Measurements from ENCODE around the gene KRTAP10-6.
"Not testable (repeated sequence)": the region's sequence is repeated elsewhere in the genome, so short reads cannot be mapped to it uniquely, and the experiment has no call there.

The KRTAP10-6 gene, protein sequence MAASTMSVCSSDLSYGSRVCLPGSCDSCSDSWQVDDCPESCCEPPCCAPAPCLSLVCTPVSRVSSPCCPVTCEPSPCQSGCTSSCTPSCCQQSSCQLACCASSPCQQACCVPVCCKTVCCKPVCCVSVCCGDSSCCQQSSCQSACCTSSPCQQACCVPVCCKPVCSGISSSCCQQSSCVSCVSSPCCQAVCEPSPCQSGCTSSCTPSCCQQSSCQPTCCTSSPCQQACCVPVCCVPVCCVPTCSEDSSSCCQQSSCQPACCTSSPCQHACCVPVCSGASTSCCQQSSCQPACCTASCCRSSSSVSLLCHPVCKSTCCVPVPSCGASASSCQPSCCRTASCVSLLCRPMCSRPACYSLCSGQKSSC

DNA sequence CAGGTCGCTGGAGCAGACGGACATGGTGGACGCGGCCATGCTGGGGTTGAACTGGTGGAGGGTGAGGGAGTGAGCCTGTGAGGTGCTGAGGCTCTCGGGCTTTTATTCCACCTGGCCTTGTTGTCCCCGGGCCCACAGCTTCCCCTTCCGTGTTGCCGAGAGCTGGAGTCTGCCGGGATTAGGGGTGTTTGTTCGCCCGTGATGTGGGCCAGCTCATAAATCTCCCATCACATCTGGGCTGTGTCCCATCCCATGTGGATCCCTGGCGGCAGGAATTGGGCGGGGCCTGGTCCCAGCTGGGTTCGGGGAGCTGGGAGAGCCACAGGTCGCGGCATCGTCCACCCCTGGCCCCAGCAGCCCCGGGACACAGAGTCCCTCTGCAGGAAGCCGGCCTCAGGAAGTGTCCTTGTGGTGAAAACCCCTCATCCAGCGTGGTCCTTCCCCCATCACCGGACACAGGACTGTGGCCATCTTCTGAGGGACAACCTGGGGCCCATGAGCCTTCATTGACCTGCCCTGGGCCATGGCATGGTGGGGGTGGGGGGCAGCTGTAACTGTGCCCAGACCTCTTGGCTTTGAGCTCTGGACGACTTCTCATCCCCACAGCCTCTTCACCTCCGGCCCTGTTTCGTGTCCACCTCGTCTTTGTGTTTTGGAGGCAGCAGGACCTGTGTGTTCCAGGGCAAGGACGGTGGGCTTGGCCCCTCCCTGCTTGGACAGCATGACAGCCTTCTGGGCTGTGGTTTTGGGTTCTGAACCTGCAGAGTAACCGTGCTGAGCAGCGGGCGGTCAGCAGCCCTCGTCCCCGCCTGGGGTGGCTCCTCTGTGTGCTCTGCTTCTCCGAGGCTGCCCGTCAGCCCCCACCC, at the start of gene KRTAP10-6:
KRTAP10-6 (minus strand) TSS at position 60 of the 866 bp plus-strand sequence; CDS start at position 39, 21 bp downstream.
- DNase-seq (ENCODE audit: low read depth), result no peak

DNA sequence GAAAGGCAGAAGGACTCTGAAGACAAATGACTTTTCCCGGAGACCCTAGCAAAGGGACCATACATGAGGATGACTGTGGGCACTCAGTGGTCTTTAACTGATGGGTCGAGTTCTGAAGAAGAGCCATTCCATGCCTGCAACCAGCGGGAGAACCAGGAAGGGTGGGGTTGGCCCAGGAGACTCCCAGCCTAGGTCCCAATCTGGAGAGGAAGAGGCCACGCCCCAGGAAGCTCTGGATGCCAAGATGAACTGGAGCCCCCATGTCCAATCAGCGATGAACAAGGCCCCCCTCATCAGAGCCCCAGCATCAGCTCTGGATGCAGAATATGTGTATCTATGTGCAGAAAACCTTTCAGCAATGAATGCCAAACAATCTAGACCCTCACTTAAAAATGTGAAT, 48.5 kb upstream of the KRTAP10-6 start:
- DNase-seq (ENCODE audit: low read depth), result no peak

DNA sequence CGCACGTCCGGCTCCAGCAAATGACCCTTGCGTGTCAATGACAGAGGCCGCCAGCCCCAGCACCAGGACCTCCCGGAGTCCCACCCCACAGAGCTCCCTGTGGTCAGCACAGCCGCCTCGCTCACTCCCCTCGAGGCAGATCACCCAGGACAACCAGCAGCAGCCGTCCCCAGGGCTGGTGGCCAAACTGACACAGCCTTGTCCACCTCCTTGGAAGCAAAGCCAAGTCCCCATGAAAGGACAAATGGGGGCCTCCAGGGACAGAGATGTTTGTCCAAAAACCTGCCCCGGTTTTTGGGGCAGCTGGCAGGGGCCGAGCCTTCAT, 47.0 kb upstream of the KRTAP10-6 start:
- DNase-seq (ENCODE audit: low read depth), result no peak

DNA sequence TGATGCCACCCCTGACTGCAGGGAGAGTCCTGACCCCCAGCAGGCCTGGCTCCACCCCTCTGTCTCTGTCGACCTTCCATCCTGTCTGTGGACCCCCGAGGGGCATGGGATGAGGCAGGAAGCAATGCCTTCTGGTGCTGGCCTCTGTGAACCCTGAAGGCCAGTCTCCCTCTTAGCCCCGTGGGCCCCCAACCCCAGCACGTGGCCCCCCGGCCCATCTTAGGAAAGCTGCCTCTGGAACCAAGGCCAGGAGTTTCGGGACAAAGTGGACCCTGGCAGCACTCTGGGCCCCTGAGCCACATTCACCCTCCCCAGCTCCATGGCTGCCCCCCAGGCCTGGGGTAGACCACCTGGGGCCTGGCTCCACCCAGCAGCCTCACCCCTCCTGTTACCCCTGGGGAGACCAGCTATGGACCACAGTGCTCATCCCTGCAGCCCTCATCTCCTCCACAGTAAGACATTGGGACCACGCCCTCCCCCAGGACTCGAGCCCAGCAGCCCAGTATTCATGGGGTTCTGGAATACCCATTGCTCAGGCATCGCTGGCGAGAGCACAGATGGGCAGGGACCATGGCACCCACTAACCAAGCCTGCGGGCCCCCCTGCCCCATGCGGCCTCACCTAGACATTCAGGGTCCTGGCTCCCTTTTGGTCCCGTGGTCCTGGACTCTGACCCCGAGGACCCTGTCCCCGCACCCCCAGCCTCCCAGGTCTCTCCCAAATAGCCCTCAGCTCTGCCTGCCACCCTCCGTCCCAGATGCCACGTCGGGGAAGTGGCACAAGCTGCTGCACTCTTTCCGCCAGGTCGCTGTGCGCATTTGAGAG, 46.4 kb upstream of the KRTAP10-6 start:
- not testable (repeated sequence) for DNase-seq (ENCODE audit: low read depth)

DNA sequence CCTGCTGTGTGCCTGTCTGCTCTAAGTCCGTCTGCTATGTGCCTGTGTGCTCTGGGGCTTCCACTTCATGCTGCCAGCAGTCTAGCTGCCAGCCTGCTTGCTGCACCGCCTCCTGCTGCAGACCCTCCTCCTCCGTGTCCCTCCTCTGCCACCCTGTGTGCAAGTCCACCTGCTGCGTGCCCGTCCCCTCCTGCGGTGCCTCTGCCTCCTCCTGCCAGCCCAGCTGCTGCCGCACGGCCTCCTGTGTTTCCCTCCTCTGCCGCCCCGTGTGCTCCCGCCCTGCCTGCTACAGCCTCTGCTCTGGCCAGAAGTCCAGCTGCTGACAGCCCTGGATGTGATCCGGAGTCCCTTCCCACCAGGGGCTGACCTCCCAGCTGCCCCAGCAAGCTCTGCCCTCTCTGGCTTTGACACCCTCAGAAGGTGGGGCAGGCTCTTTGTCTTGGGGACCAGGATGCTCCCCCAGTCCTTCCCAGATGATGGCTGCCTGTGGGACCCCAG, 45.6 kb upstream of the KRTAP10-6 start:
- not testable (repeated sequence) for DNase-seq (ENCODE audit: low read depth)

DNA sequence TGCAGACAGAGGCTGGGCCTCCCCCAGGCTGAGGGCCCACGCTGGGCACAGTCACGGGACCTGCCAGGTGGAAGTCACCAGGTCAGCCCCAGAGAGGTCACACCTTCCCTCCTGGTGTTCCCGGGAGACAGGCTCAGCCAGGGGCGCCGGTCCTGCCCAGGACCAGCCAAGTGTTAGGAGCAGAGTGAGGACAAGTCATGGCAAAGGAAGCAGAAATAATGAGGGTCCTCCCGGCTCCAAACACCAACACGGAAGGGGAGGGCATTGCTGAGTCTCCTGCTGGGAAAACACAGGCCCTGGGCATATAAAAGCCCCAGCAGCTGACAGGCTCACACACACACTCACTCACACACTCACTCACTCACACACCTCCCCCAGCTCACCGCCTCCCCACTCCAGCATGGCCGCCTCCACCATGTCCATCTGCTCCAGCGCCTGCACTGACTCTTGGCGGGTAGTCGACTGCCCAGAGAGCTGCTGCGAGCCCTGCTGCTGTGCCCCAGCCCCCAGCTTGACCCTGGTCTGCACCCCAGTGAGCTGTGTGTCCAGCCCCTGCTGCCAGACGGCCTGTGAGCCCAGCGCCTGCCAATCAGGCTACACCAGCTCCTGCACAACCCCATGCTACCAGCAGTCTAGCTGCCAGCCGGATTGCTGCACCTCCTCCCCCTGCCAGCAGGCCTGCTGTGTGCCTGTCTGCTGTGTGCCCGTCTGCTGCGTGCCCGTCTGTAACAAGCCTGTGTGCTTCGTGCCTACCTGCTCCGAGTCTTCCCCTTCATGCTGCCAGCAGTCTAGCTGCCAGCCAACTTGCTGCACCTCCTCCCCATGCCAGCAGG, 44.9 kb upstream of the KRTAP10-6 start, which contains the start of gene KRTAP10-10:
KRTAP10-10 (plus strand) TSS at position 339 of the 833 bp plus-strand sequence; CDS start at position 401, 62 bp downstream.
- no peak for DNase-seq (ENCODE audit: low read depth)

DNA sequence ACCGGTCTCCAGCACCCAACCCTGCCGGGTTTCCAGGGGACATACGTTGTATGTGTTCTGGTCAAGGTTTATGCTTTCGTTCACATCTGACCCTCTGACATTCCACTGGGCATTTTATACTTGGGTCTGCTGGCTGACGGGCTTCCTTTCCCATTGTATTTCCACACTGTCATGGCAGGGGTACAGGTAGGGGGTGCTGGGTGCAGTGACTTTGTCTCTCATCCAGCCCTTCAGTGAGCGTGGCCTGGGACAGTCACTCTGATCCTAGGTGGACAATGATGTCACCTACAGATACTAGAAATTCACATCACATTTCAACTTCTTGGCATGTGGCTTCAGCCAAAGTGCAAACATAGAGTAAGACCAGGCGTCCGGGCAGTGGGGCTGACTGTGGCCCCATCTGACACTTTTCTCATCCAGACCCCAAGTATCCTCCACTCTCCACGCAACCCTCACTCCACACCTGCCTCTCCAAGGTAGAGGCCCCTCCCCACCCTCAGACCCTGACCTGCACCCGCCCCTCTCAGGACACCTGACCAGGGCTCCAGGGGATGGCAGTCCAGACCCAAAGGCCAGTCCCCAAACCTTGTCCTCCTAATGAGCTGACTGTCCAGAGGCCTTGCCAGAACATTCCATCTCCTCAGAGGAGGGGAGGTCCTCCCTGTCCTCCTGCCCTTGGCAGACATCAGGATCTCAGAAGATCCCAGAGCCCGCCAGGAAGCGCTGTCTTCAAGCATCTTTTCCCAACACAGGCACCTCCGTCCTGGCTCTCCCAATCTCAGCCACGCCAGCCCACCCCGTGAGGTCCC, 44.1 kb upstream of the KRTAP10-6 start:
- no peak for DNase-seq (ENCODE audit: low read depth)

DNA sequence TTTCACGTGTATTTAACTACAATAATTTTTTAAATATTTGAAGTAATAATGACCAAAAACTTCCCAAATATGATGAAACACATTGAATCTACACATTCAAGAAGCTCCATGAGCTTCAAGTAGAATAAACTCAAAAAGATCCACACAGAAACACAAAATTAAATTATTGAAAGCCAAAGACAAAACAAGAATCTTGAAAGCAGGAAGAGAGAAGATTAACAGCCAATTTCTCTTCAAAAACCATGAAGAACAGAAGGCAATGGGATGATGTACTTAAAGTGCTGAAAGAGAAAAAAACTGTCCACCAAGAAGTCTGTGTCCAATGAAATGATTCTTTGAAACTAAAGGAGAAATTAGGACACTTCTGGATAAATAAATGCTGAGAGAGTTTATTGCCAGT, 39.8 kb upstream of the KRTAP10-6 start:
- DNase-seq (ENCODE audit: low read depth), result no peak

DNA sequence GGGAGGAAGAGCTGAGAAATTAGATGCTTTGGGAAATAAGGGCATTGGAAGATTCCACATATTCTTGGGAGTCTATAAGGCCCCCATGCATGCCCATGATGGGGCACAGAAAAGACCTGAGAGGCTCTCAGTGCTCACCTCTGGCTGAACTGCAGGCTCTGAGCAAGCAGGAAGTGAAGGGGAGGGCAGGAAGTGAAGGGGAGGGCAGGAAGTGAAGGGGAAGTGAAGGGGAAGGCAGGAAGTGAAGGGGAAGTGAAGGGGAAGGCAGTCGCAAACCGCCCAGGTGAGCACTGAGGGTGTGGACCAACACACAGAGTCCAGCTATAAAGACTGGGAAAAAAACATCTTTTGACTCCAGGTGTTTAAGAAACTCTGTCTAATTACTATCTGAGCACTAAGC, 38.1 kb upstream of the KRTAP10-6 start:
- DNase-seq (ENCODE audit: low read depth), result no peak

DNA sequence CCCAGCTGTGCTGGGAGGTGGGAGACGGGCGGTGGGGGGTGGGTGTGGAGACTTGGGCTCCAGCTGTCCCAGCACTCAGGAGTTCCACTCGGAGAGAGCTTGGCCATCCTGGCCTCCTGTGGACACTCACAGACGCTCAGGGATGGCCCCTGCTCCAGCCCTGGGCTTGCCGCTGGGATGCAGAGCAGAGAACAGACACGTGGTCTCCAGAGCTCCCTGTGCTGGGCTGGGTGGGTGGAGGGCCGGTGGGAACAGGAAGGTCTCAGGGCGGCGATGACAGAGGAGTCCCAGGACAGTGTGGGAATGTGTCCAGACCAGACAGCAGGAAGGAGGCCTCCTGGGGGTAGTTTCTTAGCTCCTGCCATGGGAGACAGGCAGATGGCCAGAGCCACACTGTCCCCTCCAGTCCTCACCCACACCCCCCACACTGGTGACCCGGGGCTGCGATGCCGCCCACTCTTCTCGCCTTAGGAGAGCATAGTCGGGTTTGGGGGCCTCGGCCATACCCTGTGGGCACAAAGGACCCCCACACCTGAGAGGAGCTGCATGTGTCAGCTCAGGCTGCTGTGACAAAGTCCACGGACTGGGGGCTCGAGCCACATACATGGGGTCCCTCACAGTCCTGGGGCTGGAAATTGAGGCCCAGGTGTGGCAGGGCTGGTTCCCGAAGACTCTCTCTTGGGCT, 36.5 kb upstream of the KRTAP10-6 start:
- no peak for DNase-seq (ENCODE audit: low read depth)

DNA sequence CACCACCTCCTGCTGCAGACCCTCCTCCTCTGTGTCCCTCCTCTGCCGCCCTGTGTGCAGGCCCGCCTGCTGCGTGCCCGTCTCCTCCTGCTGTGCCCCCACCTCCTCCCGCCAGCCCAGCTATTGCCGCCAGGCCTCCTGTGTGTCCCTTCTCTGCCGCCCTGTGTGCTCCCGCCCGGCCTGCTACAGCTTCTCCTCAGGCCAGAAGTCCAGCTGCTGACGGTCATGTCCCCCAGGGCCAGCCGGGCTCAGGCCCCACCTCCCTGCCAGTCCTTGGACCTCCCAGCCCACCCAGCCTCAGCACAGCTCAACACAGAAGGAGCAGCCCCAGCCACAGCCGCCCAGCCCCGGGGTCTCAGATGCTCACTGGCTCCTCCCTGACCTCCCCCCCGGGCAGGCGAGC, 35.5 kb upstream of the KRTAP10-6 start:
- not testable (repeated sequence) for DNase-seq (ENCODE audit: low read depth)

DNA sequence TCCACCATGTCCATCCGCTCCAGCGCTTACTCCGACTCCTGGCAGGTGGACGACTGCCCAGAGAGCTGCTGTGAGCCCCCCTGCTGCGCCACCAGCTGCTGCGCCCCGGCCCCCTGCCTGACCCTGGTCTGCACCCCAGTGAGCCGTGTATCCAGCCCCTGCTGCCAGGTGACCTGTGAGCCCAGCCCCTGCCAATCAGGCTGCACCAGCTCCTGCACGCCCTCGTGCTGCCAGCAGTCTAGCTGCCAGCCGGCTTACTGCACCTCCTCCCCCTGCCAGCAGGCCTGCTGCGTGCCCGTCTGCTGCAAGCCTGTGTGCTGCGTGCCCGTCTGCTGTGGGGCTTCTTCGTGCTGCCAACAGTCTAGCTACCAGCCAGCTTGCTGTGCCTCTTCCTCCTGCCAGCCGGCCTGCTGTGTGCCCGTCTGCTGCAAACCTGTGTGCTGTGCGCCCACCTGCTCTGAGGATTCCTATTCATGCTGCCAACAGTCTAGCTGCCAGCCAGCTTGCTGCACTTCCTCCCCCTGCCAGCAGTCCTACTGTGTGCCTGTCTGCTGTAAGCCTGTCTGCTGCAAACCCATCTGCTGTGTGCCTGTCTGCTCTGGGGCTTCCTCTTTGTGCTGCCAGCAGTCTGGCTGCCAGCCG, 35.0 kb upstream of the KRTAP10-6 start:
- not testable (repeated sequence) for DNase-seq (ENCODE audit: low read depth)

DNA sequence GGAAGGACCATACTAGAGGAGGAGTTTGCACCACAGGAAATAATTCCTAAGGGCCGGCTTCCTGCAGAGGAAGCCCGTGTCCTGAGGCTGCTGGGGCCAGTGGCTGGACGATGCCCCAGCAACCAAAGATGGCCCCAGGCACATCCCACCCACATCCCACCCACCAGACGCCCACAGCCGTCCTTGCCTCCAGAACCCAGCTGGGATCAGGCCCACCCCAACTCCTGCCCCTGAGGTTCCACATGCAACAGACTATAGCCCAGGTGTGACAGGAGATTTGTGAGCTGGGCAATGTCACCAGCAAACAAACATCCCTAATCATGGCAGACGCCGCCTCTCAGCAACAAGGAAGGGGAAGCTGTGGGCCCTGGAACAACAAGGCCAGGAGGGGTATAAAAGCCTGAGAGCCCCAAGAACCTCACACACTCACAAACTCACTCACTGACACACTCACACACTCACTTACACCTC, 34.4 kb upstream of the KRTAP10-6 start, which contains the start of gene KRTAP10-9:
KRTAP10-9 (plus strand) TSS at position 421 of the 471 bp plus-strand sequence. CDS start 79 bp downstream, outside the sequence.
- DNase-seq (ENCODE audit: low read depth), result no peak

DNA sequence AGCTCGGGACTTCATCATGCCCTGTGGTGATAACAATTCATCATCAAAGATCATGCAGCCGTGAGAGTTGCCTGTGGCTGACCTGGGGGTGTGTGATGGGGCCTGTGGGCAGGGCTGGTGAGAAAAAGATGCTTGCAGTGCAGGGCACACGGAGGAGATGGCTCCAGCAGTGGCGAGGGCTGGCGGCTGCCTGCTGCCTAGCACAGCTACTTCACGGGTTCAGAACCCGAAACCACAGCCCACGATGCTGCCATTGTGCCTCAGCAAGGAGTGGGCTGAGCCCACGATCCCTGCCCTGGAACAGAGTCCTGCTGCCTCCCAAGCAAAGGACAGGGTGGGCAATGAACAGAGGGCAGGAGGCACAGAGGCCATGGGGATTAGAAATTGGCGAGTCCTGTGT, 34.0 kb upstream of the KRTAP10-6 start:
- no peak for DNase-seq (ENCODE audit: low read depth)

DNA sequence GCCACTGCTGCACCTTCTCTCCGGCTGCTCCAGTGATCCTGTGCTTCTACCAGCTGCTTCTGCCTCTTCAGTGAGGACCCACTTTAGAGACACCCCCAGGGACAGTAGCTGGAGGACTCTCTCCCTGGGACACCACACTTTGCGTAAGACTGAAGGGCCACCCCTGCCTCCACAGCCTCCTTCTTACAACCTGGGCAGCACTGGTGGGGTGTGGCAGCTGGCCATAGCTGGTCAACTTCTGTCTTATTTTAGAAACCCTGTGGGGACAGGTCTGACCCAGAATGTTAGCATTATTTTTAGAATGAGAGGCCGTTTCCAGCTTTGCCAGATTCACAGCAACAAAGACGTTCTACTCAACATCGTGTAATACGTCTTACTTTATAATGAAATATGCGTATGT, 33.5 kb upstream of the KRTAP10-6 start:
- no peak for DNase-seq (ENCODE audit: low read depth)

DNA sequence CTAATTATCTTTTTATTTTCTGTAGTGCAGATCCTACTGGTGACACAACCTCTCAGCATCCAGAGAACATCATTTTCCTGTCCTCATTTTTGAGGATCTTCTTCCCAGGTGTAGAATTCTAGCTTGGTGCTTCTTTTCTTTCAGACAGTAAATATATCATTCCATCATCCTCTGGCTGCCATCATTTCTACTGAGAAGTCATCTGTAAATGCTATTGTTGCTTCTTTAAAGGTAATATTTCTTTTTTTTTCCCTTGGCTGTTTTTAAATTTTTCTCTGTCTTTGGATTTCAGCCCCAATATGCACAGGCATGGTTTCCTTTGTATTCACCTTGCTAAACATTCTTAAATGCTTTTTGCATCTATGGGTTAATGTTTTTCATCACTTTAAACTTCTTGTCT, 31.3 kb upstream of the KRTAP10-6 start:
- DNase-seq (ENCODE audit: low read depth), result no peak

DNA sequence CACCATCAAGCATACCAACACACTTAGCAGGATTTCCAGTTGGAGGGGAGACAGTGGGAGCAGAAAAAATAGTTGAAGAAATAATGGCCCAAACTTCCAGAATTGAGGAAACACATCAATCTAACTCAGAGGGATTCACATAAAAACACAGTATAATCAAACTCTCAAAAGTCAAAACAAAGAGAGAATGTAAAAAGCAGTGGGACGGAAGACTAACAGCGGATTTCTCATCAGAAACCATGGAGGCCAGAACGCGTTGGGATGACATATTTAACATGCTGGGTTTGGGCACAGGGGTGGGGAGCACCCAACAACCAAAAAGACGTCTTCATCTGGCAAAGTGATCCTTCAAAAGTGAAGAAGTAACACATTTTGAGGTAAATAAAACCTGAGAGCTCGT, 27.6 kb upstream of the KRTAP10-6 start:
- no peak for DNase-seq (ENCODE audit: low read depth)

DNA sequence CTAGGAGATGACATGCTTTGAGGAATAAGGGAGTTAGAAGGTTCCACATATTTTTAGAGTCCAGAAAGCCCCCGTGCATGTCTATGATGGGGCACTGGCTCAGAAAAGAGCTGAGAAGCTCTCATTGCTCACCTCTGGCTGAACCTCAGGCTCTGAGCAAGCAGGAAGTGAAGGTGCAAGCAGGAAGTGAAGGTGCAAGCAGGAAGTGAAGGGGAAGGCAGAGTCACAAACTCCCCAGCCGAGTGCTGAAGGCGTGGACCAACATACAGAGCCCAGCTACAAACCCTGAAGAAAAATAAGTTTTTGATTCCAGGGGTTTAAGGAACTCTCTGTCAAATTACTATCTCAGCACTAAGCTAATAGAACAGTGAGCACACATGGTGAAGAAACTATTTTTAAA, 26.6 kb upstream of the KRTAP10-6 start:
- DNase-seq (ENCODE audit: low read depth), result peak; percentile 43

DNA sequence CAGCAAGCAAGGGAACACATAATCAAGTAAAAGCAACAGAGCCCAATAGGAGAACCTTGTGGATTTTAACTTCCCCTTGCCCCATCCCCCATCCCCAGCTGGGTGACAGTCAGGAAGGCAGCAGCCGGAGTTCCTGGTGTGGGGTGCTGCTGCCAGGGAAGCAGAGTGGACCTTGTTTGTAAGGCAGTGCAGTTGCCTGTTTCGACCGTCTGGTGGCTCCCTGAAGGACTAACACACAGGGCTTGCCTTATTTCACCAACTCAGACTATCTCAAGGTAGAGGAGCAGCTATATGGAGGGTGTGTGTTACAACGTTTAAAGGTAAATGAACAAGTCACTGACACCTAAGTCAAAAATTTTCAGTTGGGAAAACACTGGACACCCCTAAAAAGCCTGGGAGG, 26.2 kb upstream of the KRTAP10-6 start:
- no peak for DNase-seq (ENCODE audit: low read depth)
